Measurements from ENCODE around the gene TM9SF1. TPM values are rescaled to one million over a fixed set of nuclear protein-coding genes. Genes with fewer than 3 reads are reported as not detected.

Gene TM9SF1
- total and polyA plus RNA-seq, 9 of the 15 experiments (the other 6 are each of a cell fraction or from before 2014, with no cell fraction given): 5.3 to 20.3 (median 11.8) TPM

DNA sequence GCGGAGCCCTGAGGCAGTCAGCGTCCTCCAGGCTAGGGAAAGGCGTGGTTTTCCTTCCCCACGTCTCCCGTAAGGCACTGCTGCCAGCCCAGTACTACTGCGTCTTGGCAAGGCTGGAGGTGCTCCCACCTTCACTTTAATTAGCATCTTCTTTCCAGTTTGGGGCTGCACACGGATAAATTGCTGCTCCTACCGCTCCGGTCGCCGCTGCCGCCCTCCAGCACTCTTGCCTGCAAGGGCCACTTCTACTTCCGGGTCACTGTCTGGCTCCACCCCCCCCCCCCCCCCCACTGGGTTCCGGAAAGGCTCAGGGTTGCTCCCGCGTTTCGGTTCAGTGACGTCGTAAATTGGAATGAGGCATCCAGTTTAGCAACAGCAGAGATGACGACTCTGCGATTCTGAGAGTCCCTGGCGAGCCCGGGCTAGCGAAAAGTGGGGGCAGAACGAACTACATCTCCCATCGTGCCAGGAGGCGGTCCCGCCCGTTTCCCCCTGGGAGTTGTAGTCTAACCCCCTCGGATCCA, 36.9 kb upstream of the TM9SF1 start, which contains the start of gene NEDD8 (continued):
- TF ChIP-seq, protein P1, sequence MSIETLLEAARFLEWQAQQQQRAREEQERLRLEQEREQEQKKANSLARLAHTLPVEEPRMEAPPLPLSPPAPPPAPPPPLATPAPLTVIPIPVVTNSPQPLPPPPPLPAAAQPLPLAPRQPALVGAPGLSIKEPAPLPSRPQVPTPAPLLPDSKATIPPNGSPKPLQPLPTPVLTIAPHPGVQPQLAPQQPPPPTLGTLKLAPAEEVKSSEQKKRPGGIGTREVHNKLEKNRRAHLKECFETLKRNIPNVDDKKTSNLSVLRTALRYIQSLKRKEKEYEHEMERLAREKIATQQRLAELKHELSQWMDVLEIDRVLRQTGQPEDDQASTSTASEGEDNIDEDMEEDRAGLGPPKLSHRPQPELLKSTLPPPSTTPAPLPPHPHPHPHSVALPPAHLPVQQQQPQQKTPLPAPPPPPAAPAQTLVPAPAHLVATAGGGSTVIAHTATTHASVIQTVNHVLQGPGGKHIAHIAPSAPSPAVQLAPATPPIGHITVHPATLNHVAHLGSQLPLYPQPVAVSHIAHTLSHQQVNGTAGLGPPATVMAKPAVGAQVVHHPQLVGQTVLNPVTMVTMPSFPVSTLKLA (conservative IDR thresholded peaks at IDR 0.05): no peak; a peak in 1 of 4 replicates
- TF ChIP-seq ATF1 (CRISPR knock-in tag; IDR thresholded peaks at IDR 0.05): no peak
- TF ChIP-seq ATF1 (tag; IDR thresholded peaks at IDR 0.05): peak; percentile 74
- no peak for TF ChIP-seq SMAD1 (IDR thresholded peaks at IDR 0.05; ENCODE audit: low read depth, low read length, partially characterized antibody)
- no peak for TF ChIP-seq HLTF (IDR thresholded peaks at IDR 0.05)
- TF ChIP-seq, protein P2, sequence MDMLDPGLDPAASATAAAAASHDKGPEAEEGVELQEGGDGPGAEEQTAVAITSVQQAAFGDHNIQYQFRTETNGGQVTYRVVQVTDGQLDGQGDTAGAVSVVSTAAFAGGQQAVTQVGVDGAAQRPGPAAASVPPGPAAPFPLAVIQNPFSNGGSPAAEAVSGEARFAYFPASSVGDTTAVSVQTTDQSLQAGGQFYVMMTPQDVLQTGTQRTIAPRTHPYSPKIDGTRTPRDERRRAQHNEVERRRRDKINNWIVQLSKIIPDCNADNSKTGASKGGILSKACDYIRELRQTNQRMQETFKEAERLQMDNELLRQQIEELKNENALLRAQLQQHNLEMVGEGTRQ (CRISPR knock-in tag; IDR thresholded peaks at IDR 0.05): no peak
- TF ChIP-seq, protein P3, sequence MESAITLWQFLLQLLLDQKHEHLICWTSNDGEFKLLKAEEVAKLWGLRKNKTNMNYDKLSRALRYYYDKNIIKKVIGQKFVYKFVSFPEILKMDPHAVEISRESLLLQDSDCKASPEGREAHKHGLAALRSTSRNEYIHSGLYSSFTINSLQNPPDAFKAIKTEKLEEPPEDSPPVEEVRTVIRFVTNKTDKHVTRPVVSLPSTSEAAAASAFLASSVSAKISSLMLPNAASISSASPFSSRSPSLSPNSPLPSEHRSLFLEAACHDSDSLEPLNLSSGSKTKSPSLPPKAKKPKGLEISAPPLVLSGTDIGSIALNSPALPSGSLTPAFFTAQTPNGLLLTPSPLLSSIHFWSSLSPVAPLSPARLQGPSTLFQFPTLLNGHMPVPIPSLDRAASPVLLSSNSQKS (CRISPR knock-in tag; IDR thresholded peaks at IDR 0.05): no peak
- TF ChIP-seq WHSC1 (IDR thresholded peaks at IDR 0.05; ENCODE audit: low read length): no peak
- TF ChIP-seq GATAD2B (IDR thresholded peaks at IDR 0.05; ENCODE audit: borderline replicate concordance): no peak
- TF ChIP-seq BDP1 (IDR thresholded peaks at IDR 0.05; ENCODE audit: insufficient read depth, insufficient read length): no peak
- TF ChIP-seq, protein P4, sequence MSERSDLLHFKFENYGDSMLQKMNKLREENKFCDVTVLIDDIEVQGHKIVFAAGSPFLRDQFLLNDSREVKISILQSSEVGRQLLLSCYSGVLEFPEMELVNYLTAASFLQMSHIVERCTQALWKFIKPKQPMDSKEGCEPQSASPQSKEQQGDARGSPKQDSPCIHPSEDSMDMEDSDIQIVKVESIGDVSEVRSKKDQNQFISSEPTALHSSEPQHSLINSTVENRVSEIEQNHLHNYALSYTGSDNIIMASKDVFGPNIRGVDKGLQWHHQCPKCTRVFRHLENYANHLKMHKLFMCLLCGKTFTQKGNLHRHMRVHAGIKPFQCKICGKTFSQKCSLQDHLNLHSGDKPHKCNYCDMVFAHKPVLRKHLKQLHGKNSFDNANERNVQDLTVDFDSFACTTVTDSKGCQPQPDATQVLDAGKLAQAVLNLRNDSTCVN (CRISPR knock-in tag; IDR thresholded peaks at IDR 0.05): no peak
- no peak for TF ChIP-seq CBX8 (IDR thresholded peaks at IDR 0.05; ENCODE audit: borderline replicate concordance, extremely low read depth, low read depth, low read length, poor library complexity, severe bottlenecking)
- TF ChIP-seq, protein P5, sequence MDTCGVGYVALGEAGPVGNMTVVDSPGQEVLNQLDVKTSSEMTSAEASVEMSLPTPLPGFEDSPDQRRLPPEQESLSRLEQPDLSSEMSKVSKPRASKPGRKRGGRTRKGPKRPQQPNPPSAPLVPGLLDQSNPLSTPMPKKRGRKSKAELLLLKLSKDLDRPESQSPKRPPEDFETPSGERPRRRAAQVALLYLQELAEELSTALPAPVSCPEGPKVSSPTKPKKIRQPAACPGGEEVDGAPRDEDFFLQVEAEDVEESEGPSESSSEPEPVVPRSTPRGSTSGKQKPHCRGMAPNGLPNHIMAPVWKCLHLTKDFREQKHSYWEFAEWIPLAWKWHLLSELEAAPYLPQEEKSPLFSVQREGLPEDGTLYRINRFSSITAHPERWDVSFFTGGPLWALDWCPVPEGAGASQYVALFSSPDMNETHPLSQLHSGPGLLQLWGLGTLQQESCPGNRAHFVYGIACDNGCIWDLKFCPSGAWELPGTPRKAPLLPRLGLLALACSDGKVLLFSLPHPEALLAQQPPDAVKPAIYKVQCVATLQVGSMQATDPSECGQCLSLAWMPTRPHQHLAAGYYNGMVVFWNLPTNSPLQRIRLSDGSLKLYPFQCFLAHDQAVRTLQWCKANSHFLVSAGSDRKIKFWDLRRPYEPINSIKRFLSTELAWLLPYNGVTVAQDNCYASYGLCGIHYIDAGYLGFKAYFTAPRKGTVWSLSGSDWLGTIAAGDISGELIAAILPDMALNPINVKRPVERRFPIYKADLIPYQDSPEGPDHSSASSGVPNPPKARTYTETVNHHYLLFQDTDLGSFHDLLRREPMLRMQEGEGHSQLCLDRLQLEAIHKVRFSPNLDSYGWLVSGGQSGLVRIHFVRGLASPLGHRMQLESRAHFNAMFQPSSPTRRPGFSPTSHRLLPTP (IDR thresholded peaks at IDR 0.05; ENCODE audit: borderline replicate concordance, extremely low read depth, insufficient read length): no peak
- no peak for TF ChIP-seq NCOA4 (IDR thresholded peaks at IDR 0.05; ENCODE audit: partially characterized antibody)
- TF ChIP-seq, protein P6, sequence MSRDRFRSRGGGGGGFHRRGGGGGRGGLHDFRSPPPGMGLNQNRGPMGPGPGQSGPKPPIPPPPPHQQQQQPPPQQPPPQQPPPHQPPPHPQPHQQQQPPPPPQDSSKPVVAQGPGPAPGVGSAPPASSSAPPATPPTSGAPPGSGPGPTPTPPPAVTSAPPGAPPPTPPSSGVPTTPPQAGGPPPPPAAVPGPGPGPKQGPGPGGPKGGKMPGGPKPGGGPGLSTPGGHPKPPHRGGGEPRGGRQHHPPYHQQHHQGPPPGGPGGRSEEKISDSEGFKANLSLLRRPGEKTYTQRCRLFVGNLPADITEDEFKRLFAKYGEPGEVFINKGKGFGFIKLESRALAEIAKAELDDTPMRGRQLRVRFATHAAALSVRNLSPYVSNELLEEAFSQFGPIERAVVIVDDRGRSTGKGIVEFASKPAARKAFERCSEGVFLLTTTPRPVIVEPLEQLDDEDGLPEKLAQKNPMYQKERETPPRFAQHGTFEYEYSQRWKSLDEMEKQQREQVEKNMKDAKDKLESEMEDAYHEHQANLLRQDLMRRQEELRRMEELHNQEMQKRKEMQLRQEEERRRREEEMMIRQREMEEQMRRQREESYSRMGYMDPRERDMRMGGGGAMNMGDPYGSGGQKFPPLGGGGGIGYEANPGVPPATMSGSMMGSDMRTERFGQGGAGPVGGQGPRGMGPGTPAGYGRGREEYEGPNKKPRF (IDR thresholded peaks at IDR 0.05; ENCODE audit: low read depth, low read length): no peak
- TF ChIP-seq SRSF7 (optimal IDR thresholded peaks at IDR 0.05; ENCODE audit: low read depth, low read length): no peak
- TF ChIP-seq ZNF124 (CRISPR knock-in tag; IDR thresholded peaks at IDR 0.05): no peak
- TF ChIP-seq GABPB2 (CRISPR knock-in tag; conservative IDR thresholded peaks at IDR 0.05): no peak
